Memory B cell (primary cell): ENCODE measurements around the gene TAB3.

ENCODE experiments used
- ATAC-seq: fragments of 150-1000 bp; cut with Tn5 transposase; 2 replicates; pipeline ENCODE4 v1.10.0; 2021; ENCODE audit warnings: low read depth, mild to moderate bottlenecking, moderate library complexity
- DNase-seq, 2 donors: peaks; one replicate each; pipeline ENCODE4 v3.0.0; 2022; ENCODE audit warnings: low spot score in 2 of 2
- H3K27ac Mint-ChIP-seq: one replicate; pipeline ENCODE4 v1.8.0; 2022; ENCODE audit warnings: mild to moderate bottlenecking, moderate library complexity, mixed read lengths
- H3K27me3 Mint-ChIP-seq: one replicate; pipeline ENCODE4 v1.8.0; 2022; ENCODE audit warnings: mixed read lengths
- H3K36me3 Mint-ChIP-seq: one replicate; pipeline ENCODE4 v1.8.0; 2022; ENCODE audit warnings: mild to moderate bottlenecking, mixed read lengths
- H3K4me1 Mint-ChIP-seq: one replicate; pipeline ENCODE4 v1.8.0; 2022; ENCODE audit warnings: mixed read lengths
- H3K4me3 Mint-ChIP-seq: one replicate; pipeline ENCODE4 v1.8.0; 2022; ENCODE audit warnings: mild to moderate bottlenecking, moderate library complexity, mixed read lengths
- H3K9me3 Mint-ChIP-seq: one replicate; pipeline ENCODE4 v1.8.0; 2022; ENCODE audit warnings: mixed read lengths

The TAB3 gene

GRCh38 chrX:30875957-30876356 lies 13.1 kb downstream of the TAB3 start:
- Mint-ChIP-seq H3K36me3 (no peaks in the 10 kb centered on the region), H3K27me3 (no peaks in the 10 kb centered on the region), H3K4me1 (peaks cover 9% of the 10 kb centered on the region), H3K9me3 (no peaks in the 10 kb centered on the region), H3K4me3 (no peak overlapping the region), H3K27ac (no peak overlapping the region)
- ATAC-seq = no peak
- DNase-seq = no peak

GRCh38 chrX:30874851-30875250 lies 14.2 kb downstream of the TAB3 start:
- Mint-ChIP-seq H3K27me3 (no peaks in the 10 kb centered on the region), H3K27ac (no peak overlapping the region), H3K36me3 (peaks cover 2% of the 10 kb centered on the region), H3K4me1 (peaks cover 9% of the 10 kb centered on the region), H3K9me3 (no peaks in the 10 kb centered on the region), H3K4me3 (no peak overlapping the region)
- ATAC-seq = no peak
- no peak for DNase-seq

- no peak overlapping the region for H3K4me3 Mint-ChIP-seq
- H3K9me3 Mint-ChIP-seq = no peaks in the 10 kb centered on the region
- H3K36me3 Mint-ChIP-seq = peaks cover 5% of the 10 kb centered on the region
- peaks cover 7% of the 10 kb centered on the region for H3K4me1 Mint-ChIP-seq
- no peak overlapping the region for H3K27ac Mint-ChIP-seq
- DNase-seq (no peak), ATAC-seq (no peak)
- no peaks in the 10 kb centered on the region for H3K27me3 Mint-ChIP-seq
These were observed 18.5 kb downstream of the TAB3 start for GRCh38 chrX:30870572-30870971.

GRCh38 chrX:30865612-30866011 lies 23.4 kb downstream of the TAB3 start:
- Mint-ChIP-seq H3K9me3 (no peaks in the 10 kb centered on the region), H3K27ac (no peak overlapping the region), H3K27me3 (no peaks in the 10 kb centered on the region), H3K4me1 (no peaks in the 10 kb centered on the region), H3K36me3 (peaks cover 8% of the 10 kb centered on the region), H3K4me3 (no peak overlapping the region)
- DNase-seq (no peak), ATAC-seq (no peak)

- Mint-ChIP-seq H3K4me1 (no peaks in the 10 kb centered on the region), H3K36me3 (peaks cover 6% of the 10 kb centered on the region), H3K4me3 (no peak overlapping the region), H3K27me3 (no peaks in the 10 kb centered on the region), H3K9me3 (no peaks in the 10 kb centered on the region), H3K27ac (peak overlapping the region; percentile 14)
- DNase-seq (no peak), ATAC-seq (peak; percentile 43)
These were observed 24.0 kb downstream of the TAB3 start for GRCh38 chrX:30865015-30865414.

- Mint-ChIP-seq H3K9me3 (no peaks in the 10 kb centered on the region), H3K27me3 (no peaks in the 10 kb centered on the region), H3K4me3 (no peak overlapping the region), H3K4me1 (no peaks in the 10 kb centered on the region), H3K36me3 (peaks cover 8% of the 10 kb centered on the region), H3K27ac (peak overlapping the region; percentile 14)
- DNase-seq (no peak), ATAC-seq (no peak)
These were observed 24.7 kb downstream of the TAB3 start for GRCh38 chrX:30864383-30864785.

GRCh38 chrX:30863974-30864373 lies 25.1 kb downstream of the TAB3 start:
- Mint-ChIP-seq H3K4me1 (no peaks in the 10 kb centered on the region), H3K36me3 (peaks cover 8% of the 10 kb centered on the region), H3K27me3 (no peaks in the 10 kb centered on the region), H3K4me3 (no peak overlapping the region), H3K27ac (no peak overlapping the region), H3K9me3 (no peaks in the 10 kb centered on the region)
- no peak for DNase-seq
- no peak for ATAC-seq

GRCh38 chrX:30858098-30858497 lies 31.0 kb downstream of the TAB3 start:
- Mint-ChIP-seq H3K27ac (peak overlapping the region; percentile 26), H3K9me3 (no peaks in the 10 kb centered on the region), H3K4me1 (no peaks in the 10 kb centered on the region), H3K36me3 (peaks cover 22% of the 10 kb centered on the region), H3K4me3 (no peak overlapping the region), H3K27me3 (no peaks in the 10 kb centered on the region)
- DNase-seq = no peak
- no peak for ATAC-seq

- Mint-ChIP-seq H3K36me3 (peaks cover 21% of the 10 kb centered on the region), H3K27me3 (no peaks in the 10 kb centered on the region), H3K9me3 (no peaks in the 10 kb centered on the region), H3K4me1 (no peaks in the 10 kb centered on the region), H3K4me3 (no peak overlapping the region), H3K27ac (no peak overlapping the region)
- ATAC-seq (no peak), DNase-seq (no peak)
These were observed 37.6 kb downstream of the TAB3 start for GRCh38 chrX:30851449-30851848.

GRCh38 chrX:30835373-30835772 lies 53.7 kb downstream of the TAB3 start:
- H3K4me1 Mint-ChIP-seq = no peaks in the 10 kb centered on the region
- no peak overlapping the region for H3K27ac Mint-ChIP-seq

GRCh38 chrX:30833896-30834295 lies 55.2 kb downstream of the TAB3 start:
- no peak overlapping the region for H3K27ac Mint-ChIP-seq
- no peaks in the 10 kb centered on the region for H3K9me3 Mint-ChIP-seq
- H3K27me3 Mint-ChIP-seq = no peaks in the 10 kb centered on the region
- no peak overlapping the region for H3K4me3 Mint-ChIP-seq
- no peak for ATAC-seq
- no peaks in the 10 kb centered on the region for H3K4me1 Mint-ChIP-seq
- DNase-seq = no peak
- H3K36me3 Mint-ChIP-seq = peaks cover 6% of the 10 kb centered on the region

More at GRCh38 chrX:30835373-30835772, 53.7 kb downstream of the TAB3 start:
- Mint-ChIP-seq H3K4me3 (no peak overlapping the region), H3K36me3 (peaks cover 6% of the 10 kb centered on the region), H3K9me3 (no peaks in the 10 kb centered on the region), H3K27me3 (no peaks in the 10 kb centered on the region)
- no peak for DNase-seq
- ATAC-seq = no peak

GRCh38 chrX:30831082-30831481 lies 58.0 kb downstream of the TAB3 start:
- Mint-ChIP-seq H3K36me3 (peaks cover 4% of the 10 kb centered on the region), H3K4me3 (no peak overlapping the region), H3K4me1 (no peaks in the 10 kb centered on the region), H3K9me3 (no peaks in the 10 kb centered on the region), H3K27me3 (no peaks in the 10 kb centered on the region), H3K27ac (peak overlapping the region; percentile 41)
- DNase-seq (no peak), ATAC-seq (no peak)

GRCh38 chrX:30830326-30830943 lies 58.6 kb downstream of the TAB3 start:
- no peak for DNase-seq
- Mint-ChIP-seq H3K9me3 (no peaks in the 10 kb centered on the region), H3K4me1 (no peaks in the 10 kb centered on the region), H3K27me3 (no peaks in the 10 kb centered on the region), H3K4me3 (no peak overlapping the region), H3K36me3 (peaks cover 4% of the 10 kb centered on the region), H3K27ac (no peak overlapping the region)
- ATAC-seq = no peak

GRCh38 chrX:30824275-30824674 lies 64.8 kb downstream of the TAB3 start:
- no peaks in the 10 kb centered on the region for H3K36me3 Mint-ChIP-seq
- DNase-seq = no peak
- no peak overlapping the region for H3K27ac Mint-ChIP-seq
- H3K9me3 Mint-ChIP-seq = no peaks in the 10 kb centered on the region
- H3K4me3 Mint-ChIP-seq = no peak overlapping the region
- ATAC-seq = no peak
- H3K27me3 Mint-ChIP-seq = no peaks in the 10 kb centered on the region
- H3K4me1 Mint-ChIP-seq = peaks cover 12% of the 10 kb centered on the region

- Mint-ChIP-seq H3K4me1 (peaks cover 14% of the 10 kb centered on the region), H3K4me3 (no peak overlapping the region), H3K9me3 (no peaks in the 10 kb centered on the region), H3K27me3 (no peaks in the 10 kb centered on the region), H3K27ac (peak overlapping the region; percentile 86), H3K36me3 (no peaks in the 10 kb centered on the region)
- ATAC-seq = no peak
- no peak for DNase-seq
These were observed 66.3 kb downstream of the TAB3 start for GRCh38 chrX:30822764-30823163.
